ENCODE results near the gene ATP6V0B.

- TF ChIP-seq CTCF (IDR thresholded peaks at IDR 0.05), result no peak
- TF ChIP-seq POLR2AphosphoS5 (IDR thresholded peaks at IDR 0.05), result no peak
- TF ChIP-seq POLR2A (IDR thresholded peaks at IDR 0.05), result no peak
- TF ChIP-seq EP300 (IDR thresholded peaks at IDR 0.05; ENCODE audit: low read depth), result no peak
Observed at GRCh38 chr1:43951021-43951985, 23.5 kb upstream of the ATP6V0B start.
